Hepatocyte (in vitro differentiated cells): ENCODE results near the gene ZNF407.

Source experiments
- EZH2phosphoT487 ChIP-seq: fragments of 200-600 bp; sonication (generic); IDR thresholded peaks from one replicate; pipeline ENCODE4 v1.6.1; 2018; ENCODE audit warnings: antibody characterized with exemption, mild to moderate bottlenecking, low read depth, moderate library complexity; ENCODE audit not compliant: unreplicated experiment, severe bottlenecking
- TF ChIP-seq, protein P1 (sequence below): fragments of 200-600 bp; sonication (generic); IDR thresholded peaks from 2 replicates; pipeline ENCODE4 v1.5.1; 2016; ENCODE audit warnings: antibody characterized with exemption, mild to moderate bottlenecking; ENCODE audit not compliant: poor library complexity

DNA sequence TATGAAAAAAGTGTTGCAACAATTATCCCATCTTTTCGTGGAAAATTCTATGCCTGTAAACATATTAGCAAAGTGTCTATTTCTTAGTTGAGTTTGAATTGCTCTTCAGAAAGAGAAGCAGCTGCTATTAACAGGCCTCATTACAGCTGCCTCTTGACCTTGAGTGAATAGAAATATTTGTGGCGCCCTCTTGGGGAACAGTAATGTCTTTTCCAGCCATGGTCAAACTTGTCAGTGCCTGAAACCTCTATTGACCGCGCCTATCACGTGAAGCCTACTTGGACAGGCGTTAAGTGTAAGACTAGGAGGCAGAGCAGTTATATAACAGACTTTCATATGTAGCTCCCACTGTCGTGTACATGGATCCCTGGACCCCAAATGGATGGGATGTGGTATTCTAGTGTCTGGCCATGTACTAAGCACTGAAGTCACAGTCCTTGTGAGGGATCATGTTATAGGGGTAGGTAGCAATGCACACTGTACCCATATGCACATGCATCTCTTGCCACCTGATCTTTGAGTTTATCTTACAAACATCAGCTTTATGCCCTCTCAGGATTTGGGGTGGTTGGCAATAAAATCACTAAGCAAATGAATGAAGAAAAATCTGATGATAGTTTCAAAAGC lies 366.3 kb downstream of the ZNF407 start:
- TF ChIP-seq, protein P1, sequence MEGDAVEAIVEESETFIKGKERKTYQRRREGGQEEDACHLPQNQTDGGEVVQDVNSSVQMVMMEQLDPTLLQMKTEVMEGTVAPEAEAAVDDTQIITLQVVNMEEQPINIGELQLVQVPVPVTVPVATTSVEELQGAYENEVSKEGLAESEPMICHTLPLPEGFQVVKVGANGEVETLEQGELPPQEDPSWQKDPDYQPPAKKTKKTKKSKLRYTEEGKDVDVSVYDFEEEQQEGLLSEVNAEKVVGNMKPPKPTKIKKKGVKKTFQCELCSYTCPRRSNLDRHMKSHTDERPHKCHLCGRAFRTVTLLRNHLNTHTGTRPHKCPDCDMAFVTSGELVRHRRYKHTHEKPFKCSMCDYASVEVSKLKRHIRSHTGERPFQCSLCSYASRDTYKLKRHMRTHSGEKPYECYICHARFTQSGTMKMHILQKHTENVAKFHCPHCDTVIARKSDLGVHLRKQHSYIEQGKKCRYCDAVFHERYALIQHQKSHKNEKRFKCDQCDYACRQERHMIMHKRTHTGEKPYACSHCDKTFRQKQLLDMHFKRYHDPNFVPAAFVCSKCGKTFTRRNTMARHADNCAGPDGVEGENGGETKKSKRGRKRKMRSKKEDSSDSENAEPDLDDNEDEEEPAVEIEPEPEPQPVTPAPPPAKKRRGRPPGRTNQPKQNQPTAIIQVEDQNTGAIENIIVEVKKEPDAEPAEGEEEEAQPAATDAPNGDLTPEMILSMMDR = peak; percentile 36
- TF ChIP-seq EZH2phosphoT487 = no peak
